Measurements from ENCODE around the gene LRSAM1. TPM values are rescaled to one million over a fixed set of nuclear protein-coding genes. Genes with fewer than 3 reads are reported as not detected.

LRSAM1 gene
- 10 to 100 TPM; 17.5 to 34.4 TPM for total RNA-seq

DNA sequence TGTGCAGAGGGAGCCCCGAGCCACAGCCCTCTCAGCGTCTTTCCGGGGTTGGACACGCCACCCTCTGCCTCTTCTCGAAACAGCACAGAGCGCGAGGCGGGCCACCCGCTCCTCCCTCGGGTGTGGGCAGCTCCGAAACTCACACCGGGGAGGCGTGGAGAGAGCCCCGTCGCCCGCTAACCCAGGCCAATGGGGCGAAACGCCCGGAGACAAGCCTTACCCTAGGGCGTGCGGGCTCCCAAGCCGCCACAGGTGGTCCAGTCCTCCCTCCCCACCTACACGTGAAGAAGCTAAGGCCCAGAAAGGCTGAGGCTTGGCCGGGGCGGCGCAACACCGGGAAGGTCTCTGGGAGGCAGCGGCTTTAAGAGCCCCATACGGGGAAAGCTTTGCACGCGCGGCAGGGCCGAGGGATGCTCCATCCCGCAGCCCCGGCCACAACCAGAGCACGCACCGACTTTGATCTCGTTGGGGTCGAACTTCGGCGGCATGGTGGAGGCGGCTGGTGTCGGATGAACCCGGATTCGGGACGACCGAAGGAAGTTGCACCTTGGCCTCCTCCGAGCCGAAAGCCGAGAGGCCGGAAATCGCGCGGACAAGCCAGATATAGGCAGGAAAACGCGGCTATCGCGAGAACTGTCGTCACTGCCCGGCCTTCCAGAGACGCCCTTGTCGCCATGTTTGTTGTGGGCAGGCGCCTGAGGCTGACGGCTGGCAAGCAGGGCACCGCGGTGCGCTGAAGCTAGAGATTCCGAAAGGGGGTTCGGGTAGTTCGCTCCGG, at the start of gene LRSAM1, which contains the start of gene RPL12:
TSS of gene LRSAM1 (plus strand) at position 681 of the 778 bp plus-strand sequence. CDS start 3,018 bp downstream, outside the sequence.
TSS of gene RPL12 (minus strand) at position 577 of the 778 bp plus-strand sequence. CDS start at position 488, 89 bp downstream.
- H3K4me1 Mint-ChIP-seq (ENCODE audit: low read depth in 2 of 2): peaks cover 54 to 55% of the 10 kb centered on the region in 2 donors
- peak; percentile 96 for DNase-seq (ENCODE audit: low spot score)
- peak; percentile 83 to 91 for ATAC-seq
- peak within 1 kb of the TSS; percentile 91 for H3K4me3 Mint-ChIP-seq
- H3K27ac Mint-ChIP-seq: peak within 1 kb of the TSS; percentile 93 to 94
- no peaks in the 10 kb centered on the region for H3K9me3 Mint-ChIP-seq
- H3K27me3 Mint-ChIP-seq: no peaks in the 10 kb centered on the region
- peaks cover 45% of the 10 kb centered on the region for H3K36me3 Mint-ChIP-seq

DNA sequence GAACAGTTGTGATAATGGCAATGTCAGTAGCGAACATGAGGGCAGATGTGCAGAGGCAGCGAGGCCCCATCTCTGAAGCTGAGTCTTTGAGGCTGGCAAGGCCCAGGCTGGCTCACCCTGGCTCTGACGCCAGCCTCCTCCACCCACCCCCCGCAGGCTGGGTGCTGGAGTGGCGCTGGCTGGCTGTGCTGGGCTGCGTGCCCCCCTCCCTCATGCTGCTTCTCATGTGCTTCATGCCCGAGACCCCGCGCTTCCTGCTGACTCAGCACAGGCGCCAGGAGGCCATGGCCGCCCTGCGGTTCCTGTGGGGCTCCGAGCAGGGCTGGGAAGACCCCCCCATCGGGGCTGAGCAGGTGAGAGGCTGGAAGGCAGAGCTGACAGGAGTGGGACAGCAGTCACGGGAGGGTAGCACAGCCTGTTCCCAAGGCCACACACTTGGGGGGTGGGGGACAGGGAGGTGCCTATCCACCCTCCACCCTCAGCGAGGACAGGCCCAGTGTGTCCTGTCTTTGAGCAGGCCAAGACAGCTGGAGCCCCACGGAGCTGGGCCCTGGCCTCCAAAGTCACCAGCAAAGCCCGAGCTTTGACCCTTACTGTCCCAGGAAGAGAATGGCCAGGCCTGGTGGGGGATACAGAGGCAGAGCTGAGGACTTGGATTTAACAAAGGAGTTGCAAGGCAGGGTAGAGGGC, 48.8 kb upstream of the LRSAM1 start:
- Mint-ChIP-seq H3K9me3 (no peaks in the 10 kb centered on the region), H3K27me3 (no peaks in the 10 kb centered on the region), H3K4me3 (no peak overlapping the region), H3K36me3 (no peaks in the 10 kb centered on the region), H3K27ac (no peak overlapping the region), H3K4me1 (ENCODE audit: low read depth in 2 of 2) (peaks cover 6 to 7% of the 10 kb centered on the region in 2 donors)
- ATAC-seq: no peak
- no peak for DNase-seq (ENCODE audit: low spot score)

DNA sequence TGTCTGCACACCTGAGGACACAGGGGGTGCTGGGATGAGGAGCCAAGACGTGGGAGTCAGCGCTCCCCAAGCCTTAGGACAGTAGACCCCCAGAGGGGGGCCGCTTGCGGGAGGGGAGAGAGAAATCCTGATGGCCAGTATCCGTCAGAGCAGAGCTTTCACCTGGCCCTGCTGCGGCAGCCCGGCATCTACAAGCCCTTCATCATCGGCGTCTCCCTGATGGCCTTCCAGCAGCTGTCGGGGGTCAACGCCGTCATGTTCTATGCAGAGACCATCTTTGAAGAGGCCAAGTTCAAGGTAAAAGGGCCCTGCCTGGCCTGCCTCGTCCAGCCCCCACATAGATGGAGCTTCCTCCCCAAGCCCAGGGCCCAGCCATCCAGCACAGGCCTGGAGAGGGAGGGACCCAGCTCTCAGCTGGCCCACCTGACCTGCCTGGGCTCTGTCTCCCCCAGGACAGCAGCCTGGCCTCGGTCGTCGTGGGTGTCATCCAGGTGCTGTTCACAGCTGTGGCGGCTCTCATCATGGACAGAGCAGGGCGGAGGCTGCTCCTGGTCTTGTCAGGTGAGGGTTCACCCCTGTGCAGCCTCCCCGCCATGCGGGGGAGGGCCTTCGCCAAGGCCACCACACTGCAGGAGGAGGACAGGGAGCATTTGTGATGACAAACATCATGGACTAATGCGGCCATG, 47.7 kb upstream of the LRSAM1 start:
- H3K27me3 Mint-ChIP-seq: no peaks in the 10 kb centered on the region

DNA sequence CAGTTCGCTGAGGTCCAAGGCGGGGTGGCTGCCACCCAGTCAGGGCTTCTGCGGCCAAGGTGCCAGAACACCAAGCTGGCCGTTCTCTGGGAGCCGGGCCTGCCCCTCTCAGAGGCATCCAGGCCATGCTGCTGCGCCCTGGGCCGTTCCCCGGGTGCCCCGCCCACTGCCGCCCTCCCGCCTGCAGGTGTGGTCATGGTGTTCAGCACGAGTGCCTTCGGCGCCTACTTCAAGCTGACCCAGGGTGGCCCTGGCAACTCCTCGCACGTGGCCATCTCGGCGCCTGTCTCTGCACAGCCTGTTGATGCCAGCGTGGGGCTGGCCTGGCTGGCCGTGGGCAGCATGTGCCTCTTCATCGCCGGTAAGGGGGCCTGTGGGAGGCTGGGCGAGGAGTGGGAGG, 46.7 kb upstream of the LRSAM1 start:
- Mint-ChIP-seq H3K4me3 (no peak overlapping the region), H3K9me3 (no peaks in the 10 kb centered on the region), H3K36me3 (no peaks in the 10 kb centered on the region), H3K4me1 (ENCODE audit: low read depth in 2 of 2) (no peaks in the 10 kb centered on the region), H3K27me3 (no peaks in the 10 kb centered on the region), H3K27ac (no peak overlapping the region)
- DNase-seq (ENCODE audit: low spot score): no peak
- peak in 1 of 2 donors; percentile 18 for ATAC-seq

More for the DNA sequence above, 47.7 kb upstream of the LRSAM1 start:
- no peaks in the 10 kb centered on the region for H3K36me3 Mint-ChIP-seq
- H3K27ac Mint-ChIP-seq: no peak overlapping the region
- H3K4me3 Mint-ChIP-seq: no peak overlapping the region
- no peaks in the 10 kb centered on the region for H3K4me1 Mint-ChIP-seq (ENCODE audit: low read depth in 2 of 2)
- no peak for ATAC-seq
- DNase-seq (ENCODE audit: low spot score): no peak
- no peaks in the 10 kb centered on the region for H3K9me3 Mint-ChIP-seq

DNA sequence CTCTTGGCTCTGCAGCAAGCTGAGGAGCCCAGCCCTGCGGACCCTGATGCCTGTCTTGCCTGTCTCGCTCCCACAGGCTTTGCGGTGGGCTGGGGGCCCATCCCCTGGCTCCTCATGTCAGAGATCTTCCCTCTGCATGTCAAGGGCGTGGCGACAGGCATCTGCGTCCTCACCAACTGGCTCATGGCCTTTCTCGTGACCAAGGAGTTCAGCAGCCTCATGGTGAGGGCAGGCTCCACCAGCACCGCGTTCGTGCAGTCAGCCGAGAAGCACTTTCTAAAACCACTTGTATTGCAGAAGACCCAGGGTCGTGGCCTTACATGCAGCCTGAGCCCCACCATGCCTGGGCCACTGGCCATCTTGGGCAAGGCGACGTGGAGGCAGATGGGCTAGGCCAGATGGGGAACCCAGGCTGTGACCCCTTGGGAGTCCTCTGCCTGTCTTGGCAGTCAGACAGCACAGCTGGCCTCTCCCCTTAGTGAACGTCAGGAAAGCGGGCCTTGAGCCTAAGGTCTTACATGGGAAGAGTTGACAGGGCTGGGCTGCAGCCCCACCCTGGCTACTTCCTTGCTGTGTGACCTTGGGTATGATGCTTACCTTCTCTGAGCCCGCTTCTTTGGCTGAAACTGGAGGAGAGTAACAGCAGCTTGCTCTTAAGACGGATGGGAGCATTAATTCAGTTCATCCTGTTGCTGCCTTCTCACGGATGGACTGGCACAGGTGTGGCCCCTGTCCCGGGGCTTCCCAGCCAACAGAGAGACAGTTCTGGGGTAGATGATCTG, 45.8 kb upstream of the LRSAM1 start:
- Mint-ChIP-seq H3K36me3 (no peaks in the 10 kb centered on the region), H3K4me3 (no peak overlapping the region), H3K27me3 (no peaks in the 10 kb centered on the region), H3K27ac (peak overlapping the region in 1 of 2 donors; percentile 33), H3K4me1 (ENCODE audit: low read depth in 2 of 2) (no peaks in the 10 kb centered on the region), H3K9me3 (no peaks in the 10 kb centered on the region)
- ATAC-seq: no peak
- no peak for DNase-seq (ENCODE audit: low spot score)

DNA sequence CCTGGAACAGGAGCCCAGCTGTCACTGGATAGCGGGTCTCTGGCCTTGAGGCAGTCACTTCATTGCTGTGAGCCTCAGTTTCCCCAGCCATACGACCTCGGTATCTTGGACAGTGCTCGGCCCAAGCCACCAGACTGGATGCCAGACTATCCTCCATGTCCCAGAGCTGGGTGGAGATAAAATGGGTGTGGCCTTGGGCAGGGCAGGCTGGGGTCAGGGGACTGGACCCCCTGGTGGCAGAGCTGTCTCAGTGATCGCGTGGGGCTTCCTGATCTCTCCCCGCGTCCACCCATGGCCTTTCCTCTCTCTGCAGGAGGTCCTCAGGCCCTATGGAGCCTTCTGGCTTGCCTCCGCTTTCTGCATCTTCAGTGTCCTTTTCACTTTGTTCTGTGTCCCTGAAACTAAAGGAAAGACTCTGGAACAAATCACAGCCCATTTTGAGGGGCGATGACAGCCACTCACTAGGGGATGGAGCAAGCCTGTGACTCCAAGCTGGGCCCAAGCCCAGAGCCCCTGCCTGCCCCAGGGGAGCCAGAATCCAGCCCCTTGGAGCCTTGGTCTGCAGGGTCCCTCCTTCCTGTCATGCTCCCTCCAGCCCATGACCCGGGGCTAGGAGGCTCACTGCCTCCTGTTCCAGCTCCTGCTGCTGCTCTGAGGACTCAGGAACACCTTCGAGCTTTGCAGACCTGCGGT, 44.4 kb upstream of the LRSAM1 start:
- DNase-seq (ENCODE audit: low spot score) (no peak), ATAC-seq (peak in 1 of 2 donors; percentile 36)
- H3K27me3 Mint-ChIP-seq: no peaks in the 10 kb centered on the region
- no peaks in the 10 kb centered on the region for H3K4me1 Mint-ChIP-seq (ENCODE audit: low read depth in 2 of 2)
- H3K9me3 Mint-ChIP-seq: no peaks in the 10 kb centered on the region
- H3K27ac Mint-ChIP-seq: no peak overlapping the region
- no peak overlapping the region for H3K4me3 Mint-ChIP-seq
- no peaks in the 10 kb centered on the region for H3K36me3 Mint-ChIP-seq

DNA sequence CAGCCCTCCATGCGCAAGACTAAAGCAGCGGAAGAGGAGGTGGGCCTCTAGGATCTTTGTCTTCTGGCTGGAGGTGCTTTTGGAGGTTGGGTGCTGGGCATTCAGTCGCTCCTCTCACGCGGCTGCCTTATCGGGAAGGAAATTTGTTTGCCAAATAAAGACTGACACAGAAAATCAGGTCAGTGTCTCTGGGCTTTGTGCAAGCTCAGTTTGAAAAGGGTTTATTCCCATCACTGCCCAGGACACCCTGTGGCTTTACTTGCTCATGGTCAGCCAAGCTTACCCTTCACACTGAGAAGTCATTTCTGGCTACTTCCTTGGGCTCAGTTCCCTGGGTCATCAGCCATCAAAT, 43.8 kb upstream of the LRSAM1 start:
- H3K27ac Mint-ChIP-seq: no peak overlapping the region
- H3K27me3 Mint-ChIP-seq: no peaks in the 10 kb centered on the region
- ATAC-seq: no peak

DNA sequence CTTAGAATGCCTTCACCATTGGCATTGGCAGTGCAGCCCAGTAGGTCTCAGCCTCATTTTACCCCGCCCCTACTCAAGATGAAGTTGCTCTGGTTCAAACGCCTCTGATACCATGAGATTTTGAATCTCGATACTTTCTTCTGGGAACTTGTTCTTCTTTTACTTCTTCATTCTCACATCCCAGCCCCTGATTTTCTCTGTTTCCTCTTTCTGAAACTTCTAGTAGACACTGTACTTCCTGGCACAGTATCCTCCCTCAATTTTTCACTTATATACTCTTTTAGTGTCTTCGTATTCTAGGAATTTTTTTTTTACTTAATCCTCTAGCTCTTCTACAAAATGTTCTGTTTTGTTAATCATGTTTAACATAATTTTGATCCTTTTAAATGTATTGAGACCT, 40.2 kb upstream of the LRSAM1 start:
- H3K4me3 Mint-ChIP-seq: no peak overlapping the region
- no peaks in the 10 kb centered on the region for H3K4me1 Mint-ChIP-seq (ENCODE audit: low read depth in 2 of 2)
- H3K27me3 Mint-ChIP-seq: peaks cover 0 to 2% of the 10 kb centered on the region in 2 donors
- ATAC-seq: no peak
- H3K36me3 Mint-ChIP-seq: no peaks in the 10 kb centered on the region
- H3K9me3 Mint-ChIP-seq: no peaks in the 10 kb centered on the region
- DNase-seq (ENCODE audit: low spot score): no peak
- H3K27ac Mint-ChIP-seq: no peak overlapping the region

More for the DNA sequence above, 43.8 kb upstream of the LRSAM1 start:
- no peak for DNase-seq (ENCODE audit: low spot score)
- H3K9me3 Mint-ChIP-seq: no peaks in the 10 kb centered on the region
- no peak overlapping the region for H3K4me3 Mint-ChIP-seq
- H3K36me3 Mint-ChIP-seq: no peaks in the 10 kb centered on the region
- H3K4me1 Mint-ChIP-seq (ENCODE audit: low read depth in 2 of 2): no peaks in the 10 kb centered on the region

DNA sequence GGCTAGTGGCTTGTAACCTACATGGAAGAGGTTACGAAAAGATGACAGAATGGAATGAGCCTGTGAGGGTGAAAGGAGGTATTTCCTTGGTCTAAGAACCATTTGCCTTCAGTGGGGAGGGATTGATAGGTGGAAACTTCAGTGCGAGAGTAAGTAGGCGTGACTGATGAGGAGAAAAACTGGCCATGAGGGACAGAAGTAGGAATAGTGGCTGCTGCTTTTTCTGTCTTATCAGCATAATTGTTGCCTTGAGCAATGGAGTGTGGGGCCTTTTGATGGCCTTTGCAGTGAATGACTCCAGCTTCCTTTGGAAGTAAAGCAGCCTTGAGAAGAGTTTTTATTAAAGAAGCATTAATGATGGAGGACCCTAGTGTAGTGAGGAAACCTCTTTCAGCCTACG, 36.2 kb upstream of the LRSAM1 start:
- H3K27ac Mint-ChIP-seq: no peak overlapping the region
- H3K36me3 Mint-ChIP-seq: no peaks in the 10 kb centered on the region
- H3K9me3 Mint-ChIP-seq: no peaks in the 10 kb centered on the region
- ATAC-seq: no peak
- peaks cover 4 to 5% of the 10 kb centered on the region in 2 donors for H3K4me1 Mint-ChIP-seq (ENCODE audit: low read depth in 2 of 2)
- H3K4me3 Mint-ChIP-seq: no peak overlapping the region
- DNase-seq (ENCODE audit: low spot score): no peak
- H3K27me3 Mint-ChIP-seq: peaks cover 0 to 2% of the 10 kb centered on the region in 2 donors

DNA sequence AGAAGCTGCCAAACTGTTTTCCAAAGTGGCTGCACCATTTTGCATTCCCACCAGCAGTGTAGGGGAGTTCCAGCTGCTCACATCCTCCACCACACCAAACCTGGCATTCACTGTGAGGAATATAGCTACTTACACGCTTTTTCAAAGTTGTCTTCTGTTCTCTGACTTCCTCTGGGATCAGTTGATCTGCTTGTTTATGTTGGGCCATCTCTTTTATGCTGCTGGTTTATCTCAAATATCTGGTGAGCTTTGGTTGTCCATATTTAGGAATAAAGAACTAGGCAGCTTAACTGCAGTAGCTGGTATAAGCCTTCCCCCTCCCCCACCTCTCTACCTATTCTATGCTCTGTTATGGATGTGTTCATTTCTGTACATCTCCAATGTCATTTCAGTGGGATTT, 35.7 kb upstream of the LRSAM1 start:
- H3K36me3 Mint-ChIP-seq: no peaks in the 10 kb centered on the region
- no peak overlapping the region for H3K4me3 Mint-ChIP-seq
- H3K4me1 Mint-ChIP-seq (ENCODE audit: low read depth in 2 of 2): peaks cover 4 to 5% of the 10 kb centered on the region in 2 donors
- no peak overlapping the region for H3K27ac Mint-ChIP-seq
- no peaks in the 10 kb centered on the region for H3K9me3 Mint-ChIP-seq
- H3K27me3 Mint-ChIP-seq: peaks cover 0 to 2% of the 10 kb centered on the region in 2 donors
- ATAC-seq (no peak), DNase-seq (ENCODE audit: low spot score) (no peak)

DNA sequence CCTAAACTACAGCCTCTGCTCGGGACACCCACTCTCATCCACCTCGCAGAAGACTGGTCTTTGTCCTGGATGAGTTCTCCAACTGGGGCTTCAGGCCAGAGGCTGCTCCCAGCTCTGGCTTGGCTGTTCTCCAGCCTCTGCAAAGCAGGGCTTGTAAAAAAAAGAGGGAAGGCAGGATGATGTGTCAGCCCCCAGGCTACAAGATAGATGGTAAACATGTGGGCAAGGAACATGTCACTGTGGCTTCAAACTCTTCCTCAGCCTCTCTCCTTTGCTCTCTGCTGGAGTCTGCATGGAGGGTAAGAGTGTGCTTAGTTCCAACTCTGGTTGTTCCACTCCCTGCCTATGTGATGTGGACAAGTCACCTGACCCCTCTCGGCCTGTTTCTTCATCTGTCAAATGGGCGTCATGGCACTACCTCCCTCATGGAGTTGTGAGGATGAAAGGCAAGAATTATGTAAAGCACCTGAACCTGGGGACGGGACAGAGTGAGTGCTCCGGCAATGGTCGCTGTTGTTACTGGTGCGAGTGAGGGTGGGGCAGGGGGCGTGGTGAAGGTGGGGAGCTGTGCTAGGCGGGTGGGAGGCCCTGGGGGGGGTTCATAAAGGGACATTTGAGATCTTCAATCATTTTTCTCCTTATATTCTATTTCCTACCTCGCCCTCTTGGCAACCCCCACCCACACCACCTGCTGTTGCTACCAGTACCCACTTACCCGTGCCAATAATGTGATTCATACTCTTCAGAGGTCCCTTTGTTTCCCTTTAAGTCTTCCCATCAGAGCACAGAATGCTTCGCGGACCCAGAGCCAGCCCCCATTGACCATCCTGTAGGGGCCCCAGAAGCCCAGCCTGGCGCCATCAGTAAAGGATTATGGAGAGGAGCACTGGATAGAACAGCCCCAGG, 33.9 kb upstream of the LRSAM1 start:
- no peaks in the 10 kb centered on the region for H3K36me3 Mint-ChIP-seq
- no peaks in the 10 kb centered on the region for H3K9me3 Mint-ChIP-seq

DNA sequence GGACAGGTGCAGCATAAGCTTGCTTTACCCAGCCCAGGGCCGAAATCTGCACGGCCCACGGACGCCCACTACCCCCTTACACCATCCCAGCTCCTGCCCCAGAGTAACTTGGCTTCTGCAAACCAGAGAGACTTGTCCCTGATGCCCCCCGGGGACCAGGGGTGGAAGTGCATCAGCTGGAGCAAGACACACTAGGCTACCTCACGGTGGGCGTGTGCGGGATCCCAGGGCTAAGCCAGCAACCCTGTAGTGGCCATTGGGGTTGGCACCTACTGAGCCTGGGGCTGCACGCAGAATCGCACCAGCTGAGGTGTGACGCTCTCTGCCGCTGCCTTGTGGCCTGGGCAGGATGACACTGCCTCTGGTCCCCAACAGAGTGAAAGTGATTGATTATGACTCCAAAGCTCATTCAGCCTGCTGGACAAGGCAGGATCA, 33.3 kb upstream of the LRSAM1 start:
- Mint-ChIP-seq H3K36me3 (no peaks in the 10 kb centered on the region), H3K4me3 (no peak overlapping the region), H3K4me1 (ENCODE audit: low read depth in 2 of 2) (peaks cover 12% of the 10 kb centered on the region in 2 donors), H3K27me3 (peaks cover 0 to 2% of the 10 kb centered on the region in 2 donors), H3K27ac (no peak overlapping the region), H3K9me3 (no peaks in the 10 kb centered on the region)
- ATAC-seq (peak; percentile 91 to 92), DNase-seq (ENCODE audit: low spot score) (peak; percentile 74)

More for the DNA sequence above, 33.9 kb upstream of the LRSAM1 start:
- ATAC-seq (no peak), DNase-seq (ENCODE audit: low spot score) (no peak)
- H3K27ac Mint-ChIP-seq: no peak overlapping the region
- peaks cover 5 to 7% of the 10 kb centered on the region in 2 donors for H3K4me1 Mint-ChIP-seq (ENCODE audit: low read depth in 2 of 2)
- H3K27me3 Mint-ChIP-seq: peaks cover 0 to 2% of the 10 kb centered on the region in 2 donors
- no peak overlapping the region for H3K4me3 Mint-ChIP-seq

Measured in natural killer cell treated with Interleukin-12 subunit alpha and Interleukin-12 subunit beta and Interleukin-15 and Interleukin-18, amount 100 ng/mL, for 72 hours (primary cell).